Tibial nerve (tissue), 4 donors: ENCODE data around the gene MID1IP1.

ENCODE experiments used
- CTCF ChIP-seq, 5 experiments: fragments of 200-600 bp in 3 of 5; fragments of 450-650 bp in 2 of 5; sonication (generic) in 3 of 5; IDR thresholded peaks; one replicate each; pipeline ENCODE4 v1.5.1; 2016 to 2019; ENCODE audit warnings: antibody characterized with exemption in 5 of 5, mild to moderate bottlenecking in 3 of 5, moderate library complexity in 2 of 5
- EP300 ChIP-seq, 2 donors: sonication (generic); formaldehyde crosslinking; IDR thresholded peaks; one replicate each; pipeline ENCODE4 v1.6.1; 2017; ENCODE audit warnings: antibody characterized with exemption in 2 of 2, mild to moderate bottlenecking in 1 of 2
- POLR2A ChIP-seq, 2 donors: fragments of 450-650 bp; IDR thresholded peaks; one replicate each; pipeline ENCODE4 v1.6.1; 2017; ENCODE audit warnings: antibody characterized with exemption in 2 of 2, mild to moderate bottlenecking in 2 of 2, moderate library complexity in 2 of 2

- TF ChIP-seq CTCF (IDR thresholded peaks at IDR 0.05), result no peak
- no peak for TF ChIP-seq POLR2A (IDR thresholded peaks at IDR 0.05)
- no peak for TF ChIP-seq EP300 (IDR thresholded peaks at IDR 0.05)
These were observed 38.0 kb downstream of the MID1IP1 start for GRCh38 chrX:38839277-38839676.
